ENCODE data around the gene PNKP. TPM values are rescaled to one million over a fixed set of nuclear protein-coding genes. Genes with fewer than 3 reads are reported as not detected.

PNKP gene
- total and polyA plus RNA-seq, 9 of the 15 experiments (the other 6 are each of a cell fraction or from before 2014, with no cell fraction given) = 2.8 to 85.4 (median 25.3) TPM

- TF ChIP-seq CHAMP1 (IDR thresholded peaks at IDR 0.05) (no peak), ETS1 (conservative IDR thresholded peaks at IDR 0.05; ENCODE audit: control insufficient read depth, low read depth, low read length) (peak; percentile 2; the same call in 1 of the 2 replicates), TCF15 (CRISPR knock-in tag; IDR thresholded peaks at IDR 0.05) (no peak), SRSF7 (optimal IDR thresholded peaks at IDR 0.05; ENCODE audit: low read depth, low read length) (no peak), ZNF395 (CRISPR knock-in tag; IDR thresholded peaks at IDR 0.05) (no peak), ZBTB7A (IDR thresholded peaks at IDR 0.05; ENCODE audit: borderline replicate concordance, control insufficient read depth, low read depth, low read length) (no peak; the same call in 1 of the 2 replicates), ATF4 (CRISPR knock-in tag; IDR thresholded peaks at IDR 0.05) (peak; percentile 39; the same call in 1 of the 2 replicates), RERE (CRISPR knock-in tag; IDR thresholded peaks at IDR 0.05; ENCODE audit: borderline replicate concordance) (no peak), CBFA2T3 (IDR thresholded peaks at IDR 0.05) (no peak), BMI1 (IDR thresholded peaks at IDR 0.05; ENCODE audit: low read length) (no peak; the same call in 1 of the 2 replicates), PTRF (tag; IDR thresholded peaks at IDR 0.05) (no peak), SRSF9 (IDR thresholded peaks at IDR 0.05; ENCODE audit: borderline replicate concordance, low read depth, low read length) (no peak), WHSC1 (IDR thresholded peaks at IDR 0.05; ENCODE audit: low read length) (no peak)
Measured at GRCh38 chr19:49817964-49818648, 49.3 kb downstream of the PNKP start, which contains the start of gene MED25 (continued).
